Measurements from ENCODE around the gene SCARB2. TPM values are rescaled to one million over a fixed set of nuclear protein-coding genes. Genes with fewer than 3 reads are reported as not detected.

Gene SCARB2
- 43.5 to 60.2 TPM (median 53.8 TPM) in 5 replicates for total RNA-seq (2022; extraction: Qiagen RNA extraction)

DNA sequence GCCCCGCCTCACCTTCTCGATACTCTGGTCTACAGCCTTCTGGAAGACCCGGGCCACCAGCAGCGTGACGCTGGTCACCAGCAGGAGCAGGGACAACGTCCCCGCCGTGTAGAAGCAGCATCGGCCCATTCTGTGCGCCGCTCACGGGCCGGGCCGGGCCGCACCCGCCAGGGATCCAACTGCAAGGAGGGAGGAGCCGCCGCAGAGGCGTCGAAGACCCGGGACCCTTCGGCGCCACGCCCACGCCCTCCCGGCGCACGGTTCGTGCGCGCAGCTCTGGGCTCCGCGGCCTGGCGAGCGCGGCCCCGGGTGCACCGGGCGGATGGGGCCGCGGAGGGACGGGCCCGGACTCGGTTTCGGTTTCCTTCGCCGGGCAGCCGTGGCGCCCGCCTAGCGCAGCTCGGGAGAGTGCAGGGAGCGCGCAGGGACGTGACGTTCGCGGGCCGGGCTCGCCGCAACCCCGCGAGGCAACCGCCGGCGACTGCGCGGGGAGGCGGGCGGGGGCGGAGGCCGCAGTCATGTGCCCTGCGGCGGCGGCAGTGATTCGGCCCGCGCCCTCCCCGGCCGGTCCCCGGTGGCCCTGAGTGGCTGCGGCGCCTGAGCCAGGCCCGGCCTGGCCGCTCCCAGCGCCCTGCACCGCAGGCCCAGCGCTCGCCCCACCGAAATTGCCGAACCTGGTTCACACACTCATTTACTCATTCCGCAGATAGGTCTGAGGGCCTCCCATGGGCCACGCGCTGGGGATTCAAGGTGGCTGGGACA, at the start of gene SCARB2:
Gene SCARB2, minus strand, starts transcription at position 410 of the 762 bp plus-strand sequence. Its CDS starts 281 bp downstream, at position 129.

GRCh38 chr4:76251441-76252270, 38.0 kb upstream of the SCARB2 start, which contains the start of gene FAM47E:
Gene FAM47E (plus strand): TSS chr4:76251721. CDS start chr4:76251747, 26 bp downstream.

GRCh38 chr4:76148142-76148865, 65.3 kb downstream of the SCARB2 start, which contains the start of gene NUP54:
Gene NUP54 (minus strand): TSS chr4:76148397. CDS start chr4:76148374, 23 bp downstream.

Other genes with a start within 250 kb of the SCARB2 start
- gene SDAD1, start 222.9 kb downstream of the SCARB2 start, total RNA-seq (2022; extraction: Qiagen RNA extraction): 14.1 to 19.7 TPM (median 14.8 TPM) in 5 replicates
- gene CXCL9, start 206.3 kb downstream of the SCARB2 start, total RNA-seq (2022; extraction: Qiagen RNA extraction): not detected in 5 replicates
- gene CXCL10, start 190.3 kb downstream of the SCARB2 start, total RNA-seq (2022; extraction: Qiagen RNA extraction): 0.12 to 0.20 TPM (median 0.12 TPM) in 3 of 5 replicates, not detected in the others
- 0.10 to 0.33 TPM (median 0.21 TPM) in 5 replicates for gene CXCL11, start 177.8 kb downstream of the SCARB2 start, total RNA-seq (2022; extraction: Qiagen RNA extraction)
- gene ART3, start 139.1 kb downstream of the SCARB2 start, total RNA-seq (2022; extraction: Qiagen RNA extraction): not detected in 5 replicates
- 23.3 to 37.6 TPM (median 27.2 TPM) in 5 replicates for gene NUP54, start 65.4 kb downstream of the SCARB2 start, total RNA-seq (2022; extraction: Qiagen RNA extraction)
- gene FAM47E, start 37.9 kb upstream of the SCARB2 start, total RNA-seq (2022; extraction: Qiagen RNA extraction): 0.27 to 0.37 TPM (median 0.33 TPM) in 4 of 5 replicates, not detected in the other
- gene STBD1, start 92.9 kb upstream of the SCARB2 start, total RNA-seq (2022; extraction: Qiagen RNA extraction): 9.2 to 13.6 TPM (median 12.3 TPM) in 5 replicates
- 0.03 TPM in 1 of 5 replicates, not detected in the others for gene CCDC158, start 207.3 kb upstream of the SCARB2 start, total RNA-seq (2022; extraction: Qiagen RNA extraction)
- gene SHROOM3, start 221.4 kb upstream of the SCARB2 start, total RNA-seq (2022; extraction: Qiagen RNA extraction): 11.0 to 16.6 TPM (median 14.6 TPM) in 5 replicates

Data from A549 treated with Hydrocortisone at 1 μM for 4 hours (cell line).